Measurements from ENCODE around the gene CLRN2.

Gene CLRN2

GRCh38 chr4:17531538-17532285, 16.7 kb downstream of the CLRN2 start:
- H3K27ac ChIP-seq (replicated peaks), result no peak overlapping the region
- H3K4me3 ChIP-seq (replicated peaks; ENCODE audit: insufficient read depth, low read length), result no peak overlapping the region
- TF ChIP-seq SPI1 (IDR thresholded peaks at IDR 0.05; ENCODE audit: borderline replicate concordance, low read depth) (no peak), POLR2AphosphoS5 (IDR thresholded peaks at IDR 0.05; ENCODE audit: low read depth) (no peak)
- TF ChIP-seq, protein P1, sequence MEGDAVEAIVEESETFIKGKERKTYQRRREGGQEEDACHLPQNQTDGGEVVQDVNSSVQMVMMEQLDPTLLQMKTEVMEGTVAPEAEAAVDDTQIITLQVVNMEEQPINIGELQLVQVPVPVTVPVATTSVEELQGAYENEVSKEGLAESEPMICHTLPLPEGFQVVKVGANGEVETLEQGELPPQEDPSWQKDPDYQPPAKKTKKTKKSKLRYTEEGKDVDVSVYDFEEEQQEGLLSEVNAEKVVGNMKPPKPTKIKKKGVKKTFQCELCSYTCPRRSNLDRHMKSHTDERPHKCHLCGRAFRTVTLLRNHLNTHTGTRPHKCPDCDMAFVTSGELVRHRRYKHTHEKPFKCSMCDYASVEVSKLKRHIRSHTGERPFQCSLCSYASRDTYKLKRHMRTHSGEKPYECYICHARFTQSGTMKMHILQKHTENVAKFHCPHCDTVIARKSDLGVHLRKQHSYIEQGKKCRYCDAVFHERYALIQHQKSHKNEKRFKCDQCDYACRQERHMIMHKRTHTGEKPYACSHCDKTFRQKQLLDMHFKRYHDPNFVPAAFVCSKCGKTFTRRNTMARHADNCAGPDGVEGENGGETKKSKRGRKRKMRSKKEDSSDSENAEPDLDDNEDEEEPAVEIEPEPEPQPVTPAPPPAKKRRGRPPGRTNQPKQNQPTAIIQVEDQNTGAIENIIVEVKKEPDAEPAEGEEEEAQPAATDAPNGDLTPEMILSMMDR (IDR thresholded peaks at IDR 0.05; ENCODE audit: insufficient read depth, low read length), result no peak
- DNase-seq (ENCODE audit: low read depth in 1 of 2, low spot score in 1 of 2), result peak in 1 of 2 experiments; percentile 46
- H3K27me3 ChIP-seq (ENCODE audit: insufficient read depth, poor library complexity, severe bottlenecking), result no peaks in the 10 kb centered on the region

DNA sequence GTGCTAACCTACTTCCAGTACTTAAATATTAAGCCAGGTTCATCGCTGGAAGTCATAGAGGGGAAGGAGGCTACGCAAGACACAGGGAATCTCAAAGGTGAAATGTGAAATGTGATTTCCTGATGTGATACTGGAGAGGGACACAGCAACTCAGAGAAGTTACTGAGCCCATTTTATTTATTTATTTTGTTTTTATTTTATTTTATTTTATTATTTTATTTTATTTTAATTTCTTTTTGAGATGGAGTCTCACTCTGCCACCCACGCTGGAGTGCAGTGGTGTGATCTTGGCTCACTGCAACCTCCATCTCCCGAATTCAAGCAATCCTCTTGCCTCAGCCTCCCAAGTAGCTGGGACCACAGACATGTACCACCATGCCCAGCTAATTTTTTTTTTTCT, 19.7 kb downstream of the CLRN2 start:
- Histone ChIP-seq H3K4me3 (replicated peaks; ENCODE audit: insufficient read depth, low read length) (no peak overlapping the region), H3K27me3 (ENCODE audit: insufficient read depth, poor library complexity, severe bottlenecking) (no peaks in the 10 kb centered on the region), H3K27ac (replicated peaks) (no peak overlapping the region)
- TF ChIP-seq, protein P2, sequence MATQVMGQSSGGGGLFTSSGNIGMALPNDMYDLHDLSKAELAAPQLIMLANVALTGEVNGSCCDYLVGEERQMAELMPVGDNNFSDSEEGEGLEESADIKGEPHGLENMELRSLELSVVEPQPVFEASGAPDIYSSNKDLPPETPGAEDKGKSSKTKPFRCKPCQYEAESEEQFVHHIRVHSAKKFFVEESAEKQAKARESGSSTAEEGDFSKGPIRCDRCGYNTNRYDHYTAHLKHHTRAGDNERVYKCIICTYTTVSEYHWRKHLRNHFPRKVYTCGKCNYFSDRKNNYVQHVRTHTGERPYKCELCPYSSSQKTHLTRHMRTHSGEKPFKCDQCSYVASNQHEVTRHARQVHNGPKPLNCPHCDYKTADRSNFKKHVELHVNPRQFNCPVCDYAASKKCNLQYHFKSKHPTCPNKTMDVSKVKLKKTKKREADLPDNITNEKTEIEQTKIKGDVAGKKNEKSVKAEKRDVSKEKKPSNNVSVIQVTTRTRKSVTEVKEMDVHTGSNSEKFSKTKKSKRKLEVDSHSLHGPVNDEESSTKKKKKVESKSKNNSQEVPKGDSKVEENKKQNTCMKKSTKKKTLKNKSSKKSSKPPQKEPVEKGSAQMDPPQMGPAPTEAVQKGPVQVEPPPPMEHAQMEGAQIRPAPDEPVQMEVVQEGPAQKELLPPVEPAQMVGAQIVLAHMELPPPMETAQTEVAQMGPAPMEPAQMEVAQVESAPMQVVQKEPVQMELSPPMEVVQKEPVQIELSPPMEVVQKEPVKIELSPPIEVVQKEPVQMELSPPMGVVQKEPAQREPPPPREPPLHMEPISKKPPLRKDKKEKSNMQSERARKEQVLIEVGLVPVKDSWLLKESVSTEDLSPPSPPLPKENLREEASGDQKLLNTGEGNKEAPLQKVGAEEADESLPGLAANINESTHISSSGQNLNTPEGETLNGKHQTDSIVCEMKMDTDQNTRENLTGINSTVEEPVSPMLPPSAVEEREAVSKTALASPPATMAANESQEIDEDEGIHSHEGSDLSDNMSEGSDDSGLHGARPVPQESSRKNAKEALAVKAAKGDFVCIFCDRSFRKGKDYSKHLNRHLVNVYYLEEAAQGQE (IDR thresholded peaks at IDR 0.05; ENCODE audit: insufficient replicate concordance, low read depth), result no peak
- TF ChIP-seq GABPA (IDR thresholded peaks at IDR 0.05; ENCODE audit: low read depth) (no peak), SPI1 (IDR thresholded peaks at IDR 0.05; ENCODE audit: borderline replicate concordance, low read depth) (no peak), POLR2AphosphoS5 (IDR thresholded peaks at IDR 0.05; ENCODE audit: low read depth) (no peak)
- TF ChIP-seq, protein P1 (IDR thresholded peaks at IDR 0.05; ENCODE audit: insufficient read depth, low read length), result no peak
- DNase-seq (ENCODE audit: low read depth in 1 of 2, low spot score in 1 of 2), result no peak

DNA sequence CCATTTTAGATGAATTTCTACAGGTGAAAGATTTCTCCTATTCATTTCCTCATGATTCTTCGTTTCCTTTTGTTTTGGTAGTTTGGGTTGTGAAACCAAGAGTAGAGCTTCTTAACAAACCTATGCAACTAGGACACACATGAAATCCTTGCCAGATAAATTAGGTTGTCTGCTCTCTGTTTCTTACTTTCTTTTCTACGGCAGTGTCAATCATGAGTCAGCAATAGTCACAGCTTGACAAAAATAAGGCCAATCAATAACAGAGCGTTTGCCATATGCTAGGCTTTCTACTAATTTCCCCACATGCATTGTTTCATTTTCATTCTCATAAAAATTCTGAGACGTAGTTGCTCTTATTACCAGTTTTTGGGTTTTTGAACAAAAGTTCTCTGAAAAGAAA, 20.3 kb downstream of the CLRN2 start:
- Histone ChIP-seq H3K27me3 (ENCODE audit: insufficient read depth, poor library complexity, severe bottlenecking) (no peaks in the 10 kb centered on the region), H3K27ac (replicated peaks) (no peak overlapping the region), H3K4me3 (replicated peaks; ENCODE audit: insufficient read depth, low read length) (no peak overlapping the region)
- TF ChIP-seq POLR2AphosphoS5 (IDR thresholded peaks at IDR 0.05; ENCODE audit: low read depth) (no peak), GABPA (IDR thresholded peaks at IDR 0.05; ENCODE audit: low read depth) (no peak), SPI1 (IDR thresholded peaks at IDR 0.05; ENCODE audit: borderline replicate concordance, low read depth) (no peak)
- TF ChIP-seq, protein P1 (IDR thresholded peaks at IDR 0.05; ENCODE audit: insufficient read depth, low read length), result no peak
- TF ChIP-seq, protein P2 (IDR thresholded peaks at IDR 0.05; ENCODE audit: insufficient replicate concordance, low read depth), result no peak
- no peak for DNase-seq (ENCODE audit: low read depth in 1 of 2, low spot score in 1 of 2)

All from HL-60 (cell line).